ENCODE results near the gene TBATA. TPM values are rescaled to one million over a fixed set of nuclear protein-coding genes. Genes with fewer than 3 reads are reported as not detected.

The TBATA gene
- polyA plus RNA-seq, 1 donor (not counting 4 experiments of a cell fraction or from before 2014, with no cell fraction given): not detected

DNA sequence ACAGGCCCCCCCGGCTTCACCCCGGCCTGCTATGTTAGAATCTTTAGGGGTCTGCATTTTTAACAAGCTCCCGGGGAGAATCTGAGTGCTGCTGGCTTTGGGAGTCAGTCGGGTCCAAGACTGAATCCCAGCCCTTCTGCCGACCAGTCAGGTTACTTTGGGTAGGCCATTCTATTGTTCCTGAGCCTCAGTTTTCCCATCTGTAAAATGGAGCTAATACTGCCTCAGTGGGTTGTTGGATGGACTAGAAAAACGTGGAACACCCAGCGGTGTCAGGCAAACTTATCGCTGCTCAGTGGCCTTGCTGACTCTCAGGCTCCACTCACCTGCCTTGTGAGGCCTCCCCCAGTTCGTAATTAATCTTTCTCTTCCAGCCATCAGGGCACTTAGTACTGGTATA, 11.7 kb downstream of the TBATA start:
- Histone ChIP-seq H3K79me2 (ENCODE audit: control insufficient read depth, insufficient read depth, low read length) (no peaks in the 10 kb centered on the region), H3K9me1 (ENCODE audit: control insufficient read depth, extremely low read depth, insufficient read depth, low read length) (no peaks in the 10 kb centered on the region), H3K27me3 (ENCODE audit: control insufficient read depth, extremely low read depth, insufficient read depth, low read length) (peaks cover 19% of the 10 kb centered on the region), H3K4me1 (ENCODE audit: control insufficient read depth, extremely low read depth, insufficient read depth, low read length) (no peaks in the 10 kb centered on the region), H3K27ac (ENCODE audit: control insufficient read depth, insufficient read depth, low read length) (no peak overlapping the region), H3K9ac (ENCODE audit: control insufficient read depth, extremely low read depth, insufficient read depth, low read length) (no peak overlapping the region), H3K9me3 (ENCODE audit: control insufficient read depth, low read depth, low read length) (no peaks in the 10 kb centered on the region), H4K20me1 (ENCODE audit: control insufficient read depth, extremely low read depth, insufficient read depth, low read length) (no peaks in the 10 kb centered on the region), H3K4me3 (ENCODE audit: control insufficient read depth in 2 of 3, extremely low read depth in 1 of 3, insufficient read depth in 2 of 3, low read depth in 1 of 3, low read length in 3 of 3) (no peak overlapping the region), H2AFZ (ENCODE audit: control insufficient read depth, low read length) (no peak overlapping the region), H3K36me3 (ENCODE audit: control insufficient read depth in 2 of 2, extremely low read depth in 1 of 2, insufficient read depth in 2 of 2, low read length in 2 of 2) (no peaks in the 10 kb centered on the region), H3K4me2 (ENCODE audit: control insufficient read depth, extremely low read depth, insufficient read depth, low read depth, low read length) (no peak overlapping the region)
- dilution Hi-C loops (cut with MboI; ENCODE audit: extremely low pct_ligation_motif_present, low sequenced_read_pairs): no loop called here
- TF ChIP-seq EZH2 (IDR thresholded peaks at IDR 0.05; ENCODE audit: low read length): no peak
- TF ChIP-seq, protein P1, sequence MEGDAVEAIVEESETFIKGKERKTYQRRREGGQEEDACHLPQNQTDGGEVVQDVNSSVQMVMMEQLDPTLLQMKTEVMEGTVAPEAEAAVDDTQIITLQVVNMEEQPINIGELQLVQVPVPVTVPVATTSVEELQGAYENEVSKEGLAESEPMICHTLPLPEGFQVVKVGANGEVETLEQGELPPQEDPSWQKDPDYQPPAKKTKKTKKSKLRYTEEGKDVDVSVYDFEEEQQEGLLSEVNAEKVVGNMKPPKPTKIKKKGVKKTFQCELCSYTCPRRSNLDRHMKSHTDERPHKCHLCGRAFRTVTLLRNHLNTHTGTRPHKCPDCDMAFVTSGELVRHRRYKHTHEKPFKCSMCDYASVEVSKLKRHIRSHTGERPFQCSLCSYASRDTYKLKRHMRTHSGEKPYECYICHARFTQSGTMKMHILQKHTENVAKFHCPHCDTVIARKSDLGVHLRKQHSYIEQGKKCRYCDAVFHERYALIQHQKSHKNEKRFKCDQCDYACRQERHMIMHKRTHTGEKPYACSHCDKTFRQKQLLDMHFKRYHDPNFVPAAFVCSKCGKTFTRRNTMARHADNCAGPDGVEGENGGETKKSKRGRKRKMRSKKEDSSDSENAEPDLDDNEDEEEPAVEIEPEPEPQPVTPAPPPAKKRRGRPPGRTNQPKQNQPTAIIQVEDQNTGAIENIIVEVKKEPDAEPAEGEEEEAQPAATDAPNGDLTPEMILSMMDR (optimal IDR thresholded peaks at IDR 0.05 in 1 of 3, IDR thresholded peaks at IDR 0.05 in 1 of 3, conservative IDR thresholded peaks at IDR 0.05 in 1 of 3; ENCODE audit: extremely low read depth in 1 of 3, insufficient read depth in 2 of 3, low read length in 3 of 3): no peak
- no peak for DNase-seq (ENCODE audit: low read depth, low spot score)
- FAIRE-seq: no peak

DNA sequence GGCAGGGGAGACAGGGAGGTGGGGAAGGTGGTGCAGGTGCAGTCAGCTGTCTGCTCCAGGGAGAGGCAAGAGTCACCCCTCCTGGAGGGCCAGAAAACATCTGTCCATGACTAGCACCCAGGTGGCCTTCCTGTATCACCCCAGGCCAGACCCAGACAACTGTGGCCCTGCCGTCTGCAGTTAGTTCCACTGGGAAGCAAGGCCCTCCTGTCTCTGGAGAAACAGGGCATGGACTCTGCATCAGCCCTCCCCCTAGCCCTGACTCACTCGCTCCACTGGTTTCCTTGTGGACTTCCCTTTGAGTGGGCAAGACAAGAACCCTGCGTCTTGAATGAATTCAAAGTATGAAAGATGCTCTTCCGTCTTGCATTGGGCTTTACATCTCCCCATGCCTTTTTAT, 12.6 kb downstream of the TBATA start:
- Histone ChIP-seq H3K36me3 (ENCODE audit: control insufficient read depth in 2 of 2, extremely low read depth in 1 of 2, insufficient read depth in 2 of 2, low read length in 2 of 2) (no peaks in the 10 kb centered on the region), H2AFZ (ENCODE audit: control insufficient read depth, low read length) (no peak overlapping the region), H3K4me1 (ENCODE audit: control insufficient read depth, extremely low read depth, insufficient read depth, low read length) (no peaks in the 10 kb centered on the region), H3K9me3 (ENCODE audit: control insufficient read depth, low read depth, low read length) (no peaks in the 10 kb centered on the region), H3K27ac (ENCODE audit: control insufficient read depth, insufficient read depth, low read length) (no peak overlapping the region), H3K79me2 (ENCODE audit: control insufficient read depth, insufficient read depth, low read length) (no peaks in the 10 kb centered on the region), H3K9ac (ENCODE audit: control insufficient read depth, extremely low read depth, insufficient read depth, low read length) (no peak overlapping the region), H3K4me3 (ENCODE audit: control insufficient read depth in 2 of 3, extremely low read depth in 1 of 3, insufficient read depth in 2 of 3, low read depth in 1 of 3, low read length in 3 of 3) (no peak overlapping the region), H3K4me2 (ENCODE audit: control insufficient read depth, extremely low read depth, insufficient read depth, low read depth, low read length) (no peak overlapping the region), H4K20me1 (ENCODE audit: control insufficient read depth, extremely low read depth, insufficient read depth, low read length) (no peaks in the 10 kb centered on the region), H3K27me3 (ENCODE audit: control insufficient read depth, extremely low read depth, insufficient read depth, low read length) (peaks cover 19% of the 10 kb centered on the region), H3K9me1 (ENCODE audit: control insufficient read depth, extremely low read depth, insufficient read depth, low read length) (no peaks in the 10 kb centered on the region)
- DNase-seq (ENCODE audit: low read depth, low spot score) (no peak), FAIRE-seq (no peak)
- dilution Hi-C loops (cut with MboI; ENCODE audit: extremely low pct_ligation_motif_present, low sequenced_read_pairs): no loop called here
- TF ChIP-seq EZH2 (IDR thresholded peaks at IDR 0.05; ENCODE audit: low read length): no peak
- TF ChIP-seq, protein P1 (optimal IDR thresholded peaks at IDR 0.05 in 1 of 3, IDR thresholded peaks at IDR 0.05 in 1 of 3, conservative IDR thresholded peaks at IDR 0.05 in 1 of 3; ENCODE audit: extremely low read depth in 1 of 3, insufficient read depth in 2 of 3, low read length in 3 of 3): no peak
